ENCODE data around the gene ZDHHC20.

- TF ChIP-seq EZH2phosphoT487 (IDR thresholded peaks at IDR 0.05; ENCODE audit: low read depth) (no peak), CTCF (IDR thresholded peaks at IDR 0.05; ENCODE audit: low read depth, low read length) (no peak)
Observed at GRCh38 chr13:21336609-21337349, 122.3 kb downstream of the ZDHHC20 start.

Data from OCI-LY3 (cell line).